Dermis blood vessel endothelial cell (primary cell): Measurements from ENCODE around the gene SEPHS2. TPM values are rescaled to one million over a fixed set of nuclear protein-coding genes. Genes with fewer than 3 reads are reported as not detected.

Experiments
- DNase-seq: peaks from one replicate; pipeline ENCODE4 v3.0.0; 2010
- total RNA-seq: library from RNA; depleted of rRNA; stranded (reverse); fragments of >200 nt; gene quantifications from 2 replicates; pipeline ENCODE4 v1.2.3, GENCODE V29; 2014

The SEPHS2 gene
- total RNA-seq, 1 donor from 2014 or later = 16.0 TPM

DNA sequence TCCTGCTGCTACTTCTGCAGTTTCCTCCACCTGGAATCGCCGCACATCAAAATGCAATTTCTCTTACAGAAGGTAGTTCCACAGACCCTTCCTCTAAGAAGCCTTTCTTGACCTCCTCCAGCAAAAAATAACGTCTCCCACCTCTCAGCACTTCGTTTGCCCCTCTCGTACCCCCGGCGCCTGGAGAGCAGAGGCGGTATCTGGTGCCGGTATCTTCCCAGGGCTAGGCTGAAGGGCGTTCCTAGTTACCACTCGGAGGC lies 16.3 kb downstream of the SEPHS2 start:
- no peak for DNase-seq

DNA sequence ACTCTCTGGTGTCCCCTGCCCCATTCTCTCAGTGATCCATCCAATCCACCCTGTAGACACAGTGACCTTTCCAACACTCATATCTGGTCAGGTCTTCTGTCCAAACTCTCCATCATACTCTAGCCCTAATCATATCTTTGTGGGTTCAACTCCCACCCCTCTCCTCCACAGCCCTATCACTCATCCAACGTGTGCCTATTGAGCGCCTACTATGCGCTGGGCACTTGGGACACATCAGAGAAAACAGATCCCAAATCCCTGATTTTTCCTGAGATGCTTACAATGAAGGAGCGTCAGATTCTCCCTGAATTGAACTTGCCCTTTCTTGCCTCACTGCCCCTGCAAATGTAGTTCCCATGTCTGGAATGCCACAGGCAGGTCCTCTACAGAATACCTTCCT lies 17.6 kb downstream of the SEPHS2 start:
- no peak for DNase-seq

DNA sequence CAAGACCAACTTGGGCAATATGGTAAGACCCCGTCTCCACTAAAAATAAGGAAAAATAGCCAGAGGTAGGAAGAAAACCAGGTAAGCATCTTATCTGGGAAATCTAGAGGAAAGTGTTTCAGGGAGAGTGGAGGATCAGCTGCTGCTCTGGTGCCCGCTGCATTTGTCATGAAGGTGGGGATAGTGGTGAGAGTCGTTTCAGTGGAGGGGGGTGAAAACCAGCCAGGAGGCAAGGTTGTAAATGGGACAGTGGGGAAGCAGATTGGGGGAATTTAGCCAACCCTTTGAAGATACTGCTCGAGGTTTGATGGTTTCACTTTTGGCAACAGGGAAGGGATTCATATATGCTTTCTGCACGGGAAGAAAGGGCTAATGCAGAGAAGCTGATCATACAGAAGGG lies 24.7 kb downstream of the SEPHS2 start:
- DNase-seq = no peak

DNA sequence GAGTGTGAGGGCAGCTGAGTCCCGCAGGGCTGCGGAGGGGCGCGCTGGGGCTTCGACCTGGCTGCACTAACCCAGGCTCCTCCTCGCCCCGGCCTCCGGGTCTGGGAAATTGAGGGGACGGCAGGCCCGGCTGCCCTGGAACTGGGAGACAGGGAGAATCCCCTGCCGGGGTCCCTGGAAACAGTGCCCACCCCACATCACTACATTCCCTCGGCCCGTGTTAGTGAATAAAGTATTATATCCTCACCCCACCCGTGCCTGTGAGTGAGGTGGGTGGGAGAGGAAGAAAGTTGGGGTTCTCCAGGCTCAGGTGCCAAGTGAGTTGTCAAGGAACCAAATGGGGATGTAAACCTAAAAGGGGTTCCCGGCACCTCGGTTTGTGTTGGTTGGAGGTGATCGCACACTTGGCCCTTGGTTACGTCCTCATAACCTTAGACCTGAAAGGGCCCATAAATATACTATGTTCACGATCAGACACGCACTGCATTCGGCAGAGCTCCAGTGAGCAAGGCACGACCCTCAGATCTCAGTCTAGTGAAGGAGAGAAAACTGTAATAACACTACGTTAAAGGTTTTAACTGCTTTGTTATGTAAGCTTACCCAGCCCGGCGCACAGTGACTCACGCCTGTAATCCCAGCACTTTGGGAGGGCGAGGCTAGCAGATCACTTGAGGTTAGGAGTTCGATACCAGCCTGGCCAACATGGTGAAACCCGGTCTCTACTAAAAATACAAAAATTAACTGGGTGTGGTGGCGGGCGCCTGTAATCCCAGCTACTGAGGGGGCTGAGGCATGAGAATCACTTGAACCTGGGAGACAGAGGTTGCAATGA lies 27.1 kb downstream of the SEPHS2 start:
- DNase-seq = no peak

DNA sequence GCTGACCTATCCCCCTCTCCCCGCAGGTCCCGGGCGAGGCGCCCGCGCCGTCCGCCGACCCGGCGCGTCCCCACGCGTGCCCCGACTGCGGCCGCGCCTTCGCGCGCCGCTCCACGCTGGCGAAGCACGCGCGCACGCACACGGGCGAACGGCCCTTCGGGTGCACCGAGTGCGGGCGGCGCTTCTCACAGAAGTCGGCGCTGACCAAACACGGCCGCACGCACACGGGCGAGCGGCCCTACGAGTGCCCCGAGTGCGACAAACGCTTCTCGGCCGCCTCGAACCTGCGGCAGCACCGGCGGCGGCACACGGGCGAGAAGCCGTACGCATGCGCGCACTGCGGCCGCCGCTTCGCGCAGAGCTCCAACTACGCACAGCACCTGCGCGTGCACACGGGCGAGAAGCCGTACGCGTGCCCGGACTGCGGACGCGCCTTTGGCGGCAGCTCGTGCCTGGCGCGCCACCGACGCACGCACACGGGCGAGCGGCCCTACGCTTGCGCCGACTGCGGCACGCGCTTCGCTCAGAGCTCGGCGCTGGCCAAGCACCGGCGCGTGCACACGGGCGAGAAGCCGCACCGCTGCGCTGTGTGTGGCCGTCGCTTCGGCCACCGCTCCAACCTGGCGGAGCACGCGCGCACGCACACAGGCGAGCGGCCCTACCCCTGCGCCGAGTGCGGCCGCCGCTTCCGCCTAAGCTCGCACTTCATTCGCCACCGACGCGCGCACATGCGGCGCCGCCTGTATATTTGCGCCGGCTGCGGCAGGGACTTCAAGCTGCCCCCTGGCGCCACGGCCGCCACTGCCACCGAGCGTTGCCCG lies 27.9 kb downstream of the SEPHS2 start:
- peak; percentile 98 for DNase-seq

DNA sequence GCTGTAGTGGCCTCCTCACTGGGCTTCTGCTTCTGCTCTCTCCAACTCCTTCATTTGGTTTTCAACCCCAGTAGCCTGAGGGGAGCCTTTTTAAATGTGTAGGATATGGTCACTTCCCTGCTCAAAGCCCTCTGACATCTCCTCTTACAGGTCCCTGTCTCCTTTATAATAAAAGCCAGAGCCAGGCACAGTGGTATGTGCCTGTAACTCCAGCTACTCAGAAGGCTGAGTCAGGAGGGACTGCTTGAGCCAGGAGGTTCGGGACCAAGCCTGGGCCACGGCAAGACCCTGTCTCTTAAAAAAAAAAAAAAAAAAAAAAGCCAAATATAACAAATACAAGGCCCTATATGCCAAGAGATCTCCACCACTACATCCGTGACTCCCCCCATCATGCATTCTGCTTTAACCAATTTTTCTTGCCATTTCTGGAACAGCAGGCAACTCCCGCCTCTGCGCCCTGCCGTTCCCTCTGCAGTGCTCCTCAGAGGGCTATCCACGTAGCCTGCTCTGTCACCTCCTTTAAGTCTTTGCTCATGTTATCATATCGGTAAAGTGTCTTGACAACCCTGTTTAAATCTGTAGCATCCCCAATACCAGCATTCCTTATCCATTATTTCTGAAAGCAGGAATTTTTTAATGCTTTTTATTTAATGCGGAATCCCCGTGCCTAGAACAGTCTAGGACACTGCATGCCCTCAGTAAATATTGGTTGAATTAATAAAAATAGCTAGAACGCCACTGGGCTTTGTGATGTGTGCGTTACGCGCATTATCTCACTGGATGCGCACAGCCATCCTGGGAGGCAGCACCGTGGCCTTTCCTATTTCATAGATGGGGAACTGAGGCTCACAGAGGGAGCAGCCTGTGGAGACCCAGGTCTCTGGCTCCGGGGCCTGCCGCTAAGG lies 28.8 kb downstream of the SEPHS2 start:
- DNase-seq = no peak

DNA sequence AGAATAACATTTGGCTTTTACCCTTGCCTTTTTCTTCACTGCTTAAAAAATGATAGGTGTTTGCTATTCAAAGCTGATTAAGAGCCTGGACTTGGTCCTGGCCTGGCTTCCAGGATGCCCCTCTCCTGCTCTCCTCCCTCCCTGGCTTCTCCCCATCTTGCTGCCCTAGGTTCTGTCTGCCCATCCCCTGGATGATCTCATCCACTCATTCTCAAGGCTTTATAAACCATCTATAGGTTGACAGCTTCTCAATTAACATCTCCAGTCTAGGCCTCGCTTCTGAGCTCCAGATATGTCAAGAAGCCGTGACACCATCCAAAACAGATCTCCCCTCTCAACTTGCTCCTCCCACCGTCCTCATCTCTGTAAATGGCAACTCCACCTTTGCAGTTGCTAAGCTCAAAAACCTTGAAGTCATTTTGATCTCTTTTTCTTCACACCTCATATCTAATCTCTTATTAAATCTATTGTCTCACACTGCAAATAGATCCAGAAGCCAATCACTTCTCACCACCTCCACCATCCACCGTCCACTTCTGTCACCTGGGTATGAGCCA lies 29.5 kb downstream of the SEPHS2 start:
- DNase-seq = no peak

DNA sequence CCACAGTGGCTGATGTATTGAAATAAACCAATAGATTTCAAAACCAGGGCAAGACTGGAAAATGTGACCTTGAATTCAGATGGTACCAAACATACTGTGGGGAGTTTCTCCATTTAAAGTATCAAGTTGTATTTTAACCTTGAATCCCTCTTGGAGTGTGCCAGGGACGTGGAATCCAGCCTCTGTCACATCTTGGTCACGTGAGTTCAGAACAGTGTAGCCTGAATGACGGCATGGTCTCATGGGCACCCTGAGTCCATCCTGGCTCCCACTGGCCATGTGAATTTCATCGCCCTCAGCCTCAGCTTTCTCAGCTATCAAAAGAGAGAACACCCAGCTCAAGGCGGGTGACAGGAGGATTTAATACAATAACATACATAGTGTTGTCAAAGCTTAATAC lies 31.5 kb downstream of the SEPHS2 start:
- no peak for DNase-seq

DNA sequence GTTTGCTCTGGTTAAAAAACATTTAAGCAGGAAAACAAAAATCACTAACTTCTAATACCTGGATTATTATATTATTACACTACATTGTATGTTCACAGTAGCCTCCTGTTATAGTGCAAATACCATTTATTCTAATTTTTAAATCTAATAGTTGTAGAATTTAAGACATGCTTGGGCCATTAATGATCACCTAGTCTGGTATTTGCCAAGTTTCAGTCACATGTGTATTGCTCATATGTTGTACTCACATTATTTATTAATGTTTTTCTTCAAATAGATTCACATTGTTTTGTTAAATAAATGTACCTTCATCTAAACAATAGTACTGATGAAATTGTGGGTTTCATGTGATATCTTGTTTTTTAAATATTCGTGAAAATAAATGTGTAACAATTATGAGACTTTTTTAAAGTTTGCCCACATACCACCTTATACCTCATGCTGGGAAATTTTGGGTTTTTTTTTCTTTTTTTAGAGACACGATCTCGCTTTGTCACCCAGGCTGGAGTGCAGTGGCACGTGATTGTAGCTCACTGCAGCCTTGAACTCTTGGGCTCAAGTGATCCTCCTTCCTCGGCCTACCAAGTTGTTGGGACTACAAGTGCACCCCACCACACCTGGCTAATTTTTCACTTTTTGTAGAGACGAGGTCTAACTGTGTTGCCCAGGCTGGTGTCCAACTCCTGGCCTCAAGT lies 32.4 kb downstream of the SEPHS2 start:
- DNase-seq = no peak

DNA sequence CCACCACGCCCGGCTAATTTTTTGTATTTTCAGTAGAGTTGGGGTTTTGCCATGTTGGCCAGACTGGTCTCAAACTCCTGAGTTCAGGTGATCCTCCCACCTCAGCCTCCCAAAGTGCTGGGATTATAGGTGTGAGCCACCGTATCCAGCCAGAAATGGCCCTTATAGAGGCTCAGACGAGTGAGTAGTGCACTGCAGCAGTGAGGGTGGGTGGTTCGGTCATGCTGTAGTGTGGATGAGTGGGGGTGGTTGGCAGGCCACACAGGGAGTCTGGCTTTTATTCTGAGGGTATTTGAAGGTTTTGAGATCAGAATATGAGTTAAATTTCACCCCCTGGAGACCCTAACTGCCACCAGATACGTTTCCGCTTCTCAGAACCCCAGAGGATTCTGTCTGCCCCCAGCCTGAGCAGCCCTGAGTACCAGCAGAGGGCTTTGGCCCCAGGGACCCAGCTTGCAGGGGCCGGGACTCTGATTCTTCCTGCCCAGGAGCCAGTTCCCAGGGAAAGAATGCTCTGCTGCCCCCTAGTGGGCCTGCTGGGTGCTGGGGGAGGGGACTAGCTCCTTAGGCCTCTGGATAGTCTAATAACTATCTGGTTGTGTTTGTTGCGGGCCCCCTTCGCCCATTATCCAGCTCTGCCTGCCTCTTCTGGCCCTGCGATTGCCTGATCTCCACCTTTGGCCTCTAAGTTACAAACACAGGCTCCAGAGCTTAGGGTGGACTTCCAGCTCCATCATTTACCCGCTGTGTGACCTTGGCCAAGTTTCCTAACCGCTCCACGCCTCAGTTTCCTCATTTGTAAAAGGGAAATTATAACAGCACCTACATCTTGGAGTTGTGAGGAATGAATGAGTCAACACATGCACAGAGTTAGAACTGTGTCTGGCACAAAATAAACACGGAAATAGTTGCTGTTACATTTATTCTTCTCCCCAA lies 36.3 kb downstream of the SEPHS2 start:
- DNase-seq = peak; percentile 94

DNA sequence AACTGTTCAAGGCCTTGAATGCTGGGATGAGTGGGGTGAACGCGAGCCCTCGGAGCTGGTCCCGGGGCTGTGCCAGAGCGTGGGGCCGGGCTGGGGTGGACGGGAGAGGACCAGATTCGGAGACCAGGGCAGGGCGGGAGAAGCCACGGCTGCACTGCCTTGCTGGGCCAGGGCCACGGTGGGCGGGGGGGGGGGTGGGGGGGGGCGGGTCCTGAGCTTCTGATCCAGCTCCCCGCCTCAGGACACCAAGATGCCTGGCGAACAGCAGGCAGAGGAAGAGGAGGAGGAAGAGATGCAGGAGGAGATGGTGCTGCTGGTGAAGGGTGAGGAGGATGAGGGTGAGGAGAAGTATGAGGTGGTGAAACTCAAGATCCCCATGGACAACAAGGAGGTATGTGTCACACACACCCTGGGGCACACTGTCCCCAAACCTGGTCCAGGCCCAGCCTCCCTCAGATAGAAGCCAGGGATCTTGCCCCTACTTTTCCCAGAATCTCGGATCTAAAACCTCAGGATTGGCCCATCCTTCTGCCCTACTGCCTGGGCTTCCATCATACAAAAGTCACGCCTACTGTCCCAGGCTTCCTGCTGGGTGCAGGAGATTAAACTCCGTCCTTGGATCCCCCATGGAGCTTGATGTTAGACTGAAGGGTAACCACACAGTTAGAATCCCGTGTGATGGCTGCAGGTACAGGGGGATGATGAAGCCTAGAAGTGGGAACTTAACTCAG lies 37.7 kb downstream of the SEPHS2 start:
- DNase-seq = no peak

DNA sequence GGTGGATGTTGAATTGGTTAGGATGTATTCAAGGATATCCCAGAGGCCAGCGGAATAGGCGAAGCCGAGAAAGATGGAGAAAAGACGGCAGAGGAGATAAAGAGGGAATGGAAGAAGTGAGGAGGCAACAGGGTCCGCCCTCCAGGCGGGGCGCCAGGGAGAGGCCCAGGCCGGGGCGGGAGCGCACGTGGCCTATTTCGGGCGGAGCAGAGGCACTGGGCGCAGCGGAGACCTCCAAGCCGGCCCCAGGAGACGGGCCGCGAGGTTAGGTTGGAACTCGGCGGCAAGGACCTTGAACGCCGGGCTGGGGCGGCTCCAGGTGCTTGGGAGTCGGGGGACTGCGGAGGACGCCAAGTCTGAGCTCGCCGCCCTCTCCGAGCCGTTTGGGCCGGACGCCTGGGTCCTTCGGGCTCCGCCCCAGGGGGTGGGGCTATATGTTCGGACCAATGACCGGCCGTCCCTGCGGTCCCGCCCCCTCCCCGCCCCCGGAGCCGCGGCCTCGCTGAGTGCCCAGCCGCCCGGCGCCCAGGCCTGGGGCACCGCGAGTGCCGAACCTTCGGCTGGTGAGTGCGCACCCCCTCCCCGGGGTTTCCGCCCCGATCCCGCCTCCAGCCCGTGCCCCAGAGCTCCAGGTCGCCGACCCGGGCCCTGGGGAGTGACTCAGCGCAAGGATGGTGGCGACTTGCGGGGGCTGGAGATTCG lies 38.4 kb downstream of the SEPHS2 start, which contains the start of gene ZNF771:
Gene ZNF771, plus strand, starts transcription at position 505 of the 702 bp plus-strand sequence. CDS start 448 bp downstream, outside the sequence.
- peak; percentile 84 for DNase-seq

DNA sequence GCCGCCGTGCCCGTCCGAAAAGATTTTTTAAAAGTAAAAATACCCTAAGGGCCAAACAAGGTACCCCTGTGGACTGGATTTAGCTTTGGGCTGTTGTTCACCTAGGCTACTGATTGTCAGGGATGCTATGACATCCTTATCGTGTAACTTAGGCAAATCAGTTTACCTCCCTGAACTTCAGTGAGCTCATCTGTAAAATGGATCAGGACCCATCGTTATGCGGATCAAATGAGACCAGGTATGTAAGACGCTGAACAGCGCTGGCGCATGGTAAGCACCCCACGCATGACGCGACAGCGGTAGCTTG lies 38.9 kb downstream of the SEPHS2 start:
- DNase-seq = no peak

DNA sequence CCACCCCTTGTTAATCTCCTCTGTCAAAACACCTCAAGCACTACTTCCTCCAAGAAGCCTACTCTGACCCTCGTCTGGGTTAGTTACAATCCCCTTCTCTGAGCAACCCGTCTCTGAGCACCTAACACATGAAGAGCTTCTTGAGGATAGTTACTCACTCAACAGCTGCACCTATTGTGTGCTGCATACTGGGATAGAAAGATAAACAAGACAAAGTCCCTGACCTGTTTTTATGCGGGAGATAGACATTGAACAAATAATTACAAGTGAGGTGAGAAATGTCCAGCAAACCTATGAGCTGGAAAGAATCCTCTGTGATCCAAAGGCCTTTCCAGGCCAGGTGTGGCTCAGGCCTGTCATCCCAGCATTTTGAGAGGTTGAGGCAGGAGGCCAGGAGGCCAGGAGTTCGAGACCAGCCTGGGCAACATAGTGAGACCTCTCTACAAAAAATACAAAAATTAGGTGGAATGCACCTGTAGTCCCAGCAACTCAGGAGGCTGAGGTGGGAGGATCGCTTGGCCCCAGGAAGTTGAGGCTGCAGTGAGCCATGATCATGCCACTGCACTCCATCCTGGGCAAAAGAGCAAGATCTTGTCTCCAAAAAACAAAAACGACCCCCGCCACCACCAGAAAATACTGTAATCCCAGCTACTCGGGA lies 43.8 kb downstream of the SEPHS2 start:
- DNase-seq = no peak

DNA sequence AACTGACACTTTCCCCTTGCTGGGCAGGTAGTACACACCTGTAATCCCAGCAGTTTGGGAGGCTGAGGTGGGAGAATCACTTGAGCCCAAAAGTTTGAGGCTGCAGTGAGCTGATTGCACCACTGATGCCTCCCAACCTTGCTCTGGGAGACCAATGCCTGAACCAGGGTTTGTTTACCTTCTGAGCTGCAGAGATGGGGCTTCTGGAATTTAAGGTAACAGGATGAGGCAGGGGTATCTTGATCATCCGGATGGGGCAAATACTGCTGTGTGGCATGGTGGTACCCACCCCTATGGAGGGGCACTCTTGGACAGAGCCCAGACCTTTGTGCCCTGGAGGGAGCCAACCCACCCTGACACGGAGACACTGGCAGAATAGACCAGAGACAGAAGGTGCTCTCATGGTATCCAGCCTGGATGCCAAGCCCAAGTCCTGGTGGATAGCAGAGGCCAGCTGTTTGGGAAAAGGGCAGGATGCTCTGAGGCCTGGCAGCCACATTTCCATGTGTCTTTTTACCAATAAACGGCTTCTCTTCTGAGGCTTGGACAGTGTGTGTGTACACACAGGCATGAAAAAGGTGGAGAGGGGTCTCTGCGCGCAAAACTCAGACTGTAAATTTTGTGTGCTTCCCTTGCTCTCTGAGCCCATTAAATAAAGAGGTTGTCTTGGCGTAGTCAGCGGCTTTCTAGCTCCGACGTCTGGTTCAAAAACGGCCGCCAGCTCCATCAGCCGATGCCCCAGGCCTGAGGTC lies 46.1 kb downstream of the SEPHS2 start:
- no peak for DNase-seq

DNA sequence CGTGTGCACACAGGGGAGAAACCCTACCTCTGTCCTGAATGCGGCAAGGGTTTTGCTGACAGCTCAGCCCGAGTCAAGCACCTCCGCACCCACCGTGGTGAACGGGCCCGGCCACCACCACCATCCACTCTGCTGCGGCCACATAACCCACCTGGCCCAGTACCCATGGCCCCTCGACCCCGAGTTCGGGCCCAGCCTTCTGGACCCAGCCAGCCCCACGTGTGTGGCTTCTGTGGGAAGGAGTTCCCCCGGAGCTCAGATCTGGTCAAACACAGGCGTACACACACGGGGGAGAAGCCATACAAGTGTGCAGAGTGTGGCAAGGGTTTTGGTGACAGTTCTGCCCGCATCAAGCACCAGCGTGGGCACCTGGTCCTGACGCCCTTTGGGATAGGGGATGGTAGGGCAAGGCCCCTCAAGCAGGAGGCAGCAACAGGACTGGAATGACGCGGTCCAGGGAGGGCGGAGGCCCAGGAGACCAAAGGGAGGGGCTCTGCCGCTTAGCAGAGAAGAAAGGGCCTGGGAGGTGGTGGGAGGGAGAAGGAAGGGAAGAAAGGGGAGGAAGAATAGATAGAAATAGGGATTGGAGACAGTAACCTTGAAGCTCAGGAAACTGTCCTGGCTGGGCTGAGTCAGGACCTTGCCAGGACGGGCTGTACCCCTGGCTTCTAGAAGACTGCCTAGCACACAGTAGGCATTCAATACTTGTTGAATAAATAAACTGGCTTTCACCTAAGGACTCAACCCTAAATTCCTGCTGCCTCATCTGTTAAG lies 46.8 kb downstream of the SEPHS2 start:
- no peak for DNase-seq
